ENCODE measurements around the gene ERBB4.

DNA sequence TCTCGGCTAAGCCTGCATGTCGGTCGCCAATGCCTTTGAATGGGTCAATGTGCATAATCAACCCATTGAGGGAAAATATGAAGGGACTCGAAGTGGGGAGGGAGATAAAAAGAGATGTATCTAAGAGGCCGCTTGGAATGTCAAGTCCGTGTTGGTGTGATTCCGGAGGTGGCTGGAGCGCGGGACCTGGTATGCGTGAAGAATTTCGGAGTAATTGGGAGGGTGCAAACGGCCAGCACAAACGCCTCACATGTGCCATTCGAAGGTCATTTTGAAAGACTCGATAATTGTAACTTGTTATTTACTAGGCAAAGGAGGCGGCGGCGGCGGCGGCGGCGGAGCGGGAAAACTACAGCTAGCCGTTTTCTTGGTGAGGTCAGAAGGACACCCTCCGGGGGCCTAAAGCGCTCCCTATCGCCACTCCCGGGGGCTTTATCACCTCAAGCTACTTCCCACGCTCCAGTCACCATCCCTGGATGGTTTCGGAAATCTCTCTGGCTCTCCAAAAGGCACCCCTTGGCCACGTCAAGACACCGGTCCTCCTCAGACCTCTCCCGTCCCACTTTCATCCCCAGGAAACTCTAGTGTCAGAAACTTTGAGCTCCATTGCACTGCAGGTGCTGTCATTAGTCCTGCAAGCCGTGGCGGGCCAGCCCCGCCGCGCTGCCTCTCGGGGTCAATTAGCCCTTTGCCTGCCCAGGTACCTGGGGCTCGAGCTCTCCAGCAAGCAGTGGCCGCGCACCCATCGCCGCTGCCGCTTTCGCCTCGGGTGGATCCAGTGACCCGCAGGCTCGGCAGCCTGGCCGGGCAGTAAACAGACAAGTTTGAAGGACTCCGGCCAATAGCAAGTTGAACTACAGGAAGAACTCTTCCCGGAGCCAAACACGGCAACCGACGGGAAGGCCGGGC, 1.5 kb downstream of the ERBB4 start:
- TF ChIP-seq, protein P1, sequence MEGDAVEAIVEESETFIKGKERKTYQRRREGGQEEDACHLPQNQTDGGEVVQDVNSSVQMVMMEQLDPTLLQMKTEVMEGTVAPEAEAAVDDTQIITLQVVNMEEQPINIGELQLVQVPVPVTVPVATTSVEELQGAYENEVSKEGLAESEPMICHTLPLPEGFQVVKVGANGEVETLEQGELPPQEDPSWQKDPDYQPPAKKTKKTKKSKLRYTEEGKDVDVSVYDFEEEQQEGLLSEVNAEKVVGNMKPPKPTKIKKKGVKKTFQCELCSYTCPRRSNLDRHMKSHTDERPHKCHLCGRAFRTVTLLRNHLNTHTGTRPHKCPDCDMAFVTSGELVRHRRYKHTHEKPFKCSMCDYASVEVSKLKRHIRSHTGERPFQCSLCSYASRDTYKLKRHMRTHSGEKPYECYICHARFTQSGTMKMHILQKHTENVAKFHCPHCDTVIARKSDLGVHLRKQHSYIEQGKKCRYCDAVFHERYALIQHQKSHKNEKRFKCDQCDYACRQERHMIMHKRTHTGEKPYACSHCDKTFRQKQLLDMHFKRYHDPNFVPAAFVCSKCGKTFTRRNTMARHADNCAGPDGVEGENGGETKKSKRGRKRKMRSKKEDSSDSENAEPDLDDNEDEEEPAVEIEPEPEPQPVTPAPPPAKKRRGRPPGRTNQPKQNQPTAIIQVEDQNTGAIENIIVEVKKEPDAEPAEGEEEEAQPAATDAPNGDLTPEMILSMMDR (IDR thresholded peaks at IDR 0.05) = no peak
- TF ChIP-seq EP300 (IDR thresholded peaks at IDR 0.05) (no peak), POLR2AphosphoS5 (IDR thresholded peaks at IDR 0.05) (no peak), POLR2A (IDR thresholded peaks at IDR 0.05) (no peak)
